GM23338 (cell line): ENCODE data around the gene RIF1. TPM values are rescaled to one million over a fixed set of nuclear protein-coding genes. Genes with fewer than 3 reads are reported as not detected.

Experiments
- ATAC-seq: fragments of 200-7000 bp; cut with Tn5 transposase; 3 replicates; pipeline ENCODE4 v1.9.1; 2020
- DNase-seq: peaks from one replicate; pipeline ENCODE4 v3.0.0-alpha.2; 2015; ENCODE audit warnings: low spot score
- H2AFZ ChIP-seq: fragments of 200-600 bp; sonication (generic); 2 replicates; pipeline ENCODE4 v1.8.0; 2016; ENCODE audit warnings: antibody characterized with exemption, mild to moderate bottlenecking, moderate library complexity
- H3F3A ChIP-seq: fragments of 200-600 bp; sonication (generic); replicated peaks from 2 replicates; pipeline ENCODE4 v1.8.0; 2017; ENCODE audit warnings: antibody characterized with exemption, mixed run types, low read depth
- H3K27ac ChIP-seq: fragments of 200-600 bp; sonication (generic); 2 replicates; pipeline ENCODE4 v1.6.1; 2016; ENCODE audit warnings: low read depth
- H3K27me3 ChIP-seq: fragments of 200-600 bp; sonication (generic); 2 replicates; pipeline ENCODE4 v1.8.0; 2016; ENCODE audit warnings: mild to moderate bottlenecking, mixed run types, moderate library complexity; ENCODE audit not compliant: insufficient read depth
- H3K36me3 ChIP-seq: fragments of 200-600 bp; sonication (generic); 2 replicates; pipeline ENCODE4 v1.8.0; 2016; ENCODE audit warnings: mild to moderate bottlenecking; ENCODE audit not compliant: insufficient read depth
- H3K4me1 ChIP-seq: fragments of 200-600 bp; sonication (generic); 2 replicates; pipeline ENCODE4 v1.8.0; 2016; ENCODE audit warnings: mild to moderate bottlenecking, moderate library complexity; ENCODE audit not compliant: insufficient read depth
- H3K4me2 ChIP-seq: fragments of 200-600 bp; sonication (generic); 2 replicates; pipeline ENCODE4 v1.7.1; 2017; ENCODE audit warnings: mixed run types
- H3K4me3 ChIP-seq: fragments of 200-600 bp; sonication (generic); 2 replicates; pipeline ENCODE4 v1.6.1; 2016; ENCODE audit warnings: mixed run types
- H3K79me2 ChIP-seq: fragments of 200-600 bp; sonication (generic); replicated peaks from 2 replicates; pipeline ENCODE4 v1.8.0; 2017; ENCODE audit warnings: mild to moderate bottlenecking; ENCODE audit not compliant: insufficient read depth
- H3K9me2 ChIP-seq: fragments of 200-600 bp; sonication (generic); 2 replicates; pipeline ENCODE4 v1.8.0; 2017; ENCODE audit not compliant: insufficient read depth
- H4K20me1 ChIP-seq: fragments of 200-600 bp; sonication (generic); replicated peaks from 2 replicates; pipeline ENCODE4 v1.8.0; 2017; ENCODE audit warnings: mild to moderate bottlenecking; ENCODE audit not compliant: insufficient read depth
- H3K27ac Mint-ChIP-seq: 2 replicates; pipeline ENCODE4 v1.8.0; 2020; ENCODE audit warnings: inconsistent platforms, mild to moderate bottlenecking, moderate library complexity, mixed read lengths
- H3K27me3 Mint-ChIP-seq: 3 replicates; pipeline ENCODE4 v1.8.0; 2022; ENCODE audit warnings: low read depth, mild to moderate bottlenecking, moderate library complexity, mixed read lengths, inconsistent platforms; ENCODE audit not compliant: insufficient read depth, poor library complexity
- H3K36me3 Mint-ChIP-seq: 3 replicates; pipeline ENCODE4 v1.8.0; 2021; ENCODE audit warnings: low read depth, mild to moderate bottlenecking, inconsistent platforms, moderate library complexity, mixed read lengths
- H3K4me1 Mint-ChIP-seq: 3 replicates; pipeline ENCODE4 v1.8.0; 2020; ENCODE audit warnings: mild to moderate bottlenecking, inconsistent platforms, mixed read lengths
- H3K4me3 Mint-ChIP-seq: 3 replicates; pipeline ENCODE4 v1.8.0; 2021; ENCODE audit warnings: moderate library complexity, mild to moderate bottlenecking, inconsistent platforms, mixed read lengths
- H3K9me3 Mint-ChIP-seq: 3 replicates; pipeline ENCODE4 v1.8.0; 2020; ENCODE audit warnings: moderate library complexity, mild to moderate bottlenecking, inconsistent platforms, mixed read lengths
- CREB1 ChIP-seq: fragments of 250-450 bp; sonication (Bioruptor Pico); IDR thresholded peaks from 2 replicates; pipeline ENCODE4 v1.5.0; 2020; ENCODE audit warnings: low read depth, mild to moderate bottlenecking, moderate library complexity
- JUNB ChIP-seq: IDR thresholded peaks from one replicate; pipeline ENCODE4 v1.6.1; 2016; ENCODE audit warnings: antibody characterized with exemption; ENCODE audit not compliant: unreplicated experiment
- NANOG ChIP-seq: IDR thresholded peaks from 2 replicates; pipeline ENCODE4 v1.6.1; 2016; ENCODE audit warnings: antibody characterized with exemption, borderline replicate concordance
- POLR2AphosphoS5 ChIP-seq: IDR thresholded peaks from 2 replicates; pipeline ENCODE4 v1.6.1; 2016; ENCODE audit warnings: antibody characterized with exemption, low read depth
- STAT1 ChIP-seq: IDR thresholded peaks from one replicate; pipeline ENCODE4 v1.6.1; 2016; ENCODE audit warnings: antibody characterized with exemption; ENCODE audit not compliant: unreplicated experiment
- ZNF114 ChIP-seq: fragments of 250-450 bp; sonication (Bioruptor Pico); IDR thresholded peaks from 2 replicates; pipeline ENCODE4 v1.5.0; 2020; ENCODE audit warnings: mild to moderate bottlenecking, moderate library complexity
- ZNF331 ChIP-seq: fragments of 250-450 bp; sonication (Bioruptor Pico); IDR thresholded peaks from 2 replicates; pipeline ENCODE4 v1.5.0; 2020; ENCODE audit warnings: low read depth, mild to moderate bottlenecking, moderate library complexity
- polyA plus RNA-seq: library from polyadenylated mRNA; unstranded; fragments of >200 nt; fragmentation: Nextera tagmentation; extraction: Ambion mirVana; gene quantifications from 2 replicates; pipeline ENCODE4 v1.2.1, GENCODE V29; 2016
- total RNA-seq: library from RNA; depleted of rRNA; stranded (reverse); fragments of >200 nt; shearing (Covaris generic); gene quantifications from 2 replicates; pipeline ENCODE4 v1.2.3, GENCODE V29; 2014
- TF ChIP-seq, protein P1 (sequence below): fragments of 250-450 bp; sonication (Bioruptor Pico); IDR thresholded peaks from 2 replicates; pipeline ENCODE4 v1.5.0; 2020; ENCODE audit warnings: mild to moderate bottlenecking, moderate library complexity
- TF ChIP-seq, protein P2 (sequence below): IDR thresholded peaks from one replicate; pipeline ENCODE4 v1.6.1; 2018; ENCODE audit warnings: antibody characterized with exemption; ENCODE audit not compliant: unreplicated experiment

RIF1 gene
- total and polyA plus RNA-seq, 2 experiments from 2014 or later: 68.5 to 134 TPM

DNA sequence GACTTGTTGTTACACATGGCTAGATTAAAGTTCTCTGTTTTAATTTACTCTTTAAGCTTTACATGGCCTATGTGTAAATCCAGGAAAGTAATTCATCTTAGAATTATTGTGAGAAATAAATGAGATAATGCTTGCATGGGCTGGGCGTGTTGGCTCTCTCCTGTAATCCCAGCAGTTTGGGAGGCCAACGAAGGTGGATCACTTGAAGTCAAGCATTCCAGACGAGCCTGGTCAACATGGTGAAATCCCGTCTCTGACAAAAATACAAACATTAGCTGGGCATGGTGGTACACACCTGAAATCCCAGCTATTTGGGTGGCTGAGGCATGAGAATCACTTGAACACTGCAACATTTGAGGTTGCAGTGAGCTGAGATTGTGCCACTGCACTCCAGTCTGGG lies 4.3 kb upstream of the RIF1 start:
- no peaks in the 10 kb centered on the region for H3K27me3 ChIP-seq

More for the DNA sequence above, 4.3 kb upstream of the RIF1 start:
- Mint-ChIP-seq H3K4me1 (peaks cover 7% of the 10 kb centered on the region), H3K27me3 (peaks cover 6% of the 10 kb centered on the region), H3K27ac (no peak overlapping the region), H3K36me3 (peaks cover 4% of the 10 kb centered on the region), H3K9me3 (peaks cover 13% of the 10 kb centered on the region; the same call in 2 of the 3 replicates), H3K4me3 (no peak overlapping the region)
- no peaks in the 10 kb centered on the region for H3K4me1 ChIP-seq
- peaks cover 6% of the 10 kb centered on the region for H3K79me2 ChIP-seq
- H4K20me1 ChIP-seq: no peaks in the 10 kb centered on the region
- ATAC-seq (no peak), DNase-seq (no peak)
- H3K27ac ChIP-seq: no peak overlapping the region
- H3K9me2 ChIP-seq: no peaks in the 10 kb centered on the region
- H3K4me3 ChIP-seq: no peak overlapping the region
- no peak overlapping the region for H3K4me2 ChIP-seq
- H2AFZ ChIP-seq: no peak overlapping the region
- no peaks in the 10 kb centered on the region for H3F3A ChIP-seq
- TF ChIP-seq CREB1 (CRISPR knock-in tag): no peak
- TF ChIP-seq STAT1: no peak
- no peak for TF ChIP-seq ZNF331 (CRISPR knock-in tag)
- TF ChIP-seq, protein P1, sequence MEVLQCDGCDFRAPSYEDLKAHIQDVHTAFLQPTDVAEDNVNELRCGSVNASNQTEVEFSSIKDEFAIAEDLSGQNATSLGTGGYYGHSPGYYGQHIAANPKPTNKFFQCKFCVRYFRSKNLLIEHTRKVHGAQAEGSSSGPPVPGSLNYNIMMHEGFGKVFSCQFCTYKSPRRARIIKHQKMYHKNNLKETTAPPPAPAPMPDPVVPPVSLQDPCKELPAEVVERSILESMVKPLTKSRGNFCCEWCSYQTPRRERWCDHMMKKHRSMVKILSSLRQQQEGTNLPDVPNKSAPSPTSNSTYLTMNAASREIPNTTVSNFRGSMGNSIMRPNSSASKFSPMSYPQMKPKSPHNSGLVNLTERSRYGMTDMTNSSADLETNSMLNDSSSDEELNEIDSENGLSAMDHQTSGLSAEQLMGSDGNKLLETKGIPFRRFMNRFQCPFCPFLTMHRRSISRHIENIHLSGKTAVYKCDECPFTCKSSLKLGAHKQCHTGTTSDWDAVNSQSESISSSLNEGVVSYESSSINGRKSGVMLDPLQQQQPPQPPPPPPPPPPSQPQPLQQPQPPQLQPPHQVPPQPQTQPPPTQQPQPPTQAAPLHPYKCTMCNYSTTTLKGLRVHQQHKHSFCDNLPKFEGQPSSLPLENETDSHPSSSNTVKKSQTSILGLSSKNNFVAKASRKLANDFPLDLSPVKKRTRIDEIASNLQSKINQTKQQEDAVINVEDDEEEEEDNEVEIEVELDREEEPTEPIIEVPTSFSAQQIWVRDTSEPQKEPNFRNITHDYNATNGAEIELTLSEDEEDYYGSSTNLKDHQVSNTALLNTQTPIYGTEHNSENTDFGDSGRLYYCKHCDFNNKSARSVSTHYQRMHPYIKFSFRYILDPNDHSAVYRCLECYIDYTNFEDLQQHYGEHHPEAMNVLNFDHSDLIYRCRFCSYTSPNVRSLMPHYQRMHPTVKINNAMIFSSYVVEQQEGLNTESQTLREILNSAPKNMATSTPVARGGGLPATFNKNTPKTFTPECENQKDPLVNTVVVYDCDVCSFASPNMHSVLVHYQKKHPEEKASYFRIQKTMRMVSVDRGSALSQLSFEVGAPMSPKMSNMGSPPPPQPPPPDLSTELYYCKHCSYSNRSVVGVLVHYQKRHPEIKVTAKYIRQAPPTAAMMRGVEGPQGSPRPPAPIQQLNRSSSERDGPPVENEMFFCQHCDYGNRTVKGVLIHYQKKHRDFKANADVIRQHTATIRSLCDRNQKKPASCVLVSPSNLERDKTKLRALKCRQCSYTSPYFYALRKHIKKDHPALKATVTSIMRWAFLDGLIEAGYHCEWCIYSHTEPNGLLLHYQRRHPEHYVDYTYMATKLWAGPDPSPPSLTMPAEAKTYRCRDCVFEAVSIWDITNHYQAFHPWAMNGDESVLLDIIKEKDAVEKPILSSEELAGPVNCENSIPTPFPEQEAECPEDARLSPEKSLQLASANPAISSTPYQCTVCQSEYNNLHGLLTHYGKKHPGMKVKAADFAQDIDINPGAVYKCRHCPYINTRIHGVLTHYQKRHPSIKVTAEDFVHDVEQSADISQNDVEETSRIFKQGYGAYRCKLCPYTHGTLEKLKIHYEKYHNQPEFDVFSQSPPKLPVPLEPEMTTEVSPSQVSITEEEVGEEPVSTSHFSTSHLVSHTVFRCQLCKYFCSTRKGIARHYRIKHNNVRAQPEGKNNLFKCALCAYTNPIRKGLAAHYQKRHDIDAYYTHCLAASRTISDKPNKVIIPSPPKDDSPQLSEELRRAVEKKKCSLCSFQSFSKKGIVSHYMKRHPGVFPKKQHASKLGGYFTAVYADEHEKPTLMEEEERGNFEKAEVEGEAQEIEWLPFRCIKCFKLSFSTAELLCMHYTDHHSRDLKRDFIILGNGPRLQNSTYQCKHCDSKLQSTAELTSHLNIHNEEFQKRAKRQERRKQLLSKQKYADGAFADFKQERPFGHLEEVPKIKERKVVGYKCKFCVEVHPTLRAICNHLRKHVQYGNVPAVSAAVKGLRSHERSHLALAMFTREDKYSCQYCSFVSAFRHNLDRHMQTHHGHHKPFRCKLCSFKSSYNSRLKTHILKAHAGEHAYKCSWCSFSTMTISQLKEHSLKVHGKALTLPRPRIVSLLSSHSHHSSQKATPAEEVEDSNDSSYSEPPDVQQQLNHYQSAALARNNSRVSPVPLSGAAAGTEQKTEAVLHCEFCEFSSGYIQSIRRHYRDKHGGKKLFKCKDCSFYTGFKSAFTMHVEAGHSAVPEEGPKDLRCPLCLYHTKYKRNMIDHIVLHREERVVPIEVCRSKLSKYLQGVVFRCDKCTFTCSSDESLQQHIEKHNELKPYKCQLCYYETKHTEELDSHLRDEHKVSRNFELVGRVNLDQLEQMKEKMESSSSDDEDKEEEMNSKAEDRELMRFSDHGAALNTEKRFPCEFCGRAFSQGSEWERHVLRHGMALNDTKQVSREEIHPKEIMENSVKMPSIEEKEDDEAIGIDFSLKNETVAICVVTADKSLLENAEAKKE (CRISPR knock-in tag): no peak
- TF ChIP-seq, protein P2, sequence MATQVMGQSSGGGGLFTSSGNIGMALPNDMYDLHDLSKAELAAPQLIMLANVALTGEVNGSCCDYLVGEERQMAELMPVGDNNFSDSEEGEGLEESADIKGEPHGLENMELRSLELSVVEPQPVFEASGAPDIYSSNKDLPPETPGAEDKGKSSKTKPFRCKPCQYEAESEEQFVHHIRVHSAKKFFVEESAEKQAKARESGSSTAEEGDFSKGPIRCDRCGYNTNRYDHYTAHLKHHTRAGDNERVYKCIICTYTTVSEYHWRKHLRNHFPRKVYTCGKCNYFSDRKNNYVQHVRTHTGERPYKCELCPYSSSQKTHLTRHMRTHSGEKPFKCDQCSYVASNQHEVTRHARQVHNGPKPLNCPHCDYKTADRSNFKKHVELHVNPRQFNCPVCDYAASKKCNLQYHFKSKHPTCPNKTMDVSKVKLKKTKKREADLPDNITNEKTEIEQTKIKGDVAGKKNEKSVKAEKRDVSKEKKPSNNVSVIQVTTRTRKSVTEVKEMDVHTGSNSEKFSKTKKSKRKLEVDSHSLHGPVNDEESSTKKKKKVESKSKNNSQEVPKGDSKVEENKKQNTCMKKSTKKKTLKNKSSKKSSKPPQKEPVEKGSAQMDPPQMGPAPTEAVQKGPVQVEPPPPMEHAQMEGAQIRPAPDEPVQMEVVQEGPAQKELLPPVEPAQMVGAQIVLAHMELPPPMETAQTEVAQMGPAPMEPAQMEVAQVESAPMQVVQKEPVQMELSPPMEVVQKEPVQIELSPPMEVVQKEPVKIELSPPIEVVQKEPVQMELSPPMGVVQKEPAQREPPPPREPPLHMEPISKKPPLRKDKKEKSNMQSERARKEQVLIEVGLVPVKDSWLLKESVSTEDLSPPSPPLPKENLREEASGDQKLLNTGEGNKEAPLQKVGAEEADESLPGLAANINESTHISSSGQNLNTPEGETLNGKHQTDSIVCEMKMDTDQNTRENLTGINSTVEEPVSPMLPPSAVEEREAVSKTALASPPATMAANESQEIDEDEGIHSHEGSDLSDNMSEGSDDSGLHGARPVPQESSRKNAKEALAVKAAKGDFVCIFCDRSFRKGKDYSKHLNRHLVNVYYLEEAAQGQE: no peak
- TF ChIP-seq POLR2AphosphoS5: no peak
- no peak for TF ChIP-seq NANOG
- TF ChIP-seq ZNF114: no peak
- TF ChIP-seq JUNB: no peak
- no peaks in the 10 kb centered on the region for H3K36me3 ChIP-seq
